Measurements from ENCODE around the gene ABCC11.

DNA sequence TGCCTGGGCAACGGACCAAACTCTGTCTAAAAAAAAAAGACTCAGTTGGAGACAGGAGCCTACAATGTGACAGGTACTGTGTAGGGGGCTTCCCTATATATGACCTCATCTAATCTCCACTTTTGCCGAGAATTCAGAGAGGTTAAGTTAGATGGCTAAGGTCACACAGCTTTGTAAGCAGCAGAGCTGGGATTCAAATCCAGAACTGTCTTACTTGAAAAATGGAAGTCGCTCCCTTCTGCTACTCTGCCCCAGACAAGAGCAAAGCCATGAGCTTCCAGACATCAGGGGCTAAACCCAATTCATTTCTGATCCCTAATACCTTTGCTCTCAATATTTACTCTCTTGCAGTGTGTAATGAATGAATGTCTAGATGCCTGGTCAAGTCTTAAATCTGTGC lies 50.0 kb downstream of the ABCC11 start:
- no peak for TF ChIP-seq POLR2A (IDR thresholded peaks at IDR 0.05)
- TF ChIP-seq, protein P1, sequence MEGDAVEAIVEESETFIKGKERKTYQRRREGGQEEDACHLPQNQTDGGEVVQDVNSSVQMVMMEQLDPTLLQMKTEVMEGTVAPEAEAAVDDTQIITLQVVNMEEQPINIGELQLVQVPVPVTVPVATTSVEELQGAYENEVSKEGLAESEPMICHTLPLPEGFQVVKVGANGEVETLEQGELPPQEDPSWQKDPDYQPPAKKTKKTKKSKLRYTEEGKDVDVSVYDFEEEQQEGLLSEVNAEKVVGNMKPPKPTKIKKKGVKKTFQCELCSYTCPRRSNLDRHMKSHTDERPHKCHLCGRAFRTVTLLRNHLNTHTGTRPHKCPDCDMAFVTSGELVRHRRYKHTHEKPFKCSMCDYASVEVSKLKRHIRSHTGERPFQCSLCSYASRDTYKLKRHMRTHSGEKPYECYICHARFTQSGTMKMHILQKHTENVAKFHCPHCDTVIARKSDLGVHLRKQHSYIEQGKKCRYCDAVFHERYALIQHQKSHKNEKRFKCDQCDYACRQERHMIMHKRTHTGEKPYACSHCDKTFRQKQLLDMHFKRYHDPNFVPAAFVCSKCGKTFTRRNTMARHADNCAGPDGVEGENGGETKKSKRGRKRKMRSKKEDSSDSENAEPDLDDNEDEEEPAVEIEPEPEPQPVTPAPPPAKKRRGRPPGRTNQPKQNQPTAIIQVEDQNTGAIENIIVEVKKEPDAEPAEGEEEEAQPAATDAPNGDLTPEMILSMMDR (IDR thresholded peaks at IDR 0.05), result no peak
